Measurements from ENCODE around the gene RTN4R.

DNA sequence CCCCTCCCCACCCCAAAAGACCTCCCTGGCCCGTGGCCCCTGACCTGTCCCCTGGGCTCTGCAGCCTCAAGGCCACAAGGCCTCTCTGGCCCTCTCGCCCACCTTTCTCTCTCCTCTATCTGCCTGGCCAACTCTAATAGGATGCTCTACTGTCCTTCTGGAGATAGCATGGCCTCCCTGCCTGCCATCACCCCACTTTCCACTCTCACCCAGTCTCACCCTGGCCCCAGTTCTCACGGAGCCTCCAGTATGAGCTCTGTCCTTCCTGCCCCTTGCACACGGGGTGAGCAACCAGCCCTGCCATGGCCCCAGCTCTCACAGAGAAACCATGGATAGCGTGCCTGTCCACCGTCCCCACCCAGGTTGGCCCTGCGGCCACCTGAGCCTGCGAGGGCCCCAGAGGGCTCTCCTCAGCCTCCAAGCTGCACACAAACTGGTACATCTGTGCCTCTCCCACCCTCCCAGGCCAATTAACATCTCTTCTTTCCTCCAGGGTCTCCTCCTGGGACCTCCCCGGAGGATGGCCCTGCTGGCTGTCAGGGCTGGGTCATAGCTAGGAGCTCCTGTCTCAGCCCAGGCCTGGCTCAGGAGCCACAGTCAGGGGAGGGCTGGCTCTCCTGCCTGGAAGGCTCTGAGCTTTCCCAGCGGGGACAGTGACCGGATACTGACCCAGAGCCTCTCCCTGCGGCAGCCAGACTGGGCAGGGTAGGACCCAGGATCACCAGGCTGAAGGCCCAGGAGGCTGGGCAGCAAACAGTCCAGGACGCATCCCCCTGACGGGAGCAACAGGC, 22.3 kb downstream of the RTN4R start:
- TF ChIP-seq, protein P1, sequence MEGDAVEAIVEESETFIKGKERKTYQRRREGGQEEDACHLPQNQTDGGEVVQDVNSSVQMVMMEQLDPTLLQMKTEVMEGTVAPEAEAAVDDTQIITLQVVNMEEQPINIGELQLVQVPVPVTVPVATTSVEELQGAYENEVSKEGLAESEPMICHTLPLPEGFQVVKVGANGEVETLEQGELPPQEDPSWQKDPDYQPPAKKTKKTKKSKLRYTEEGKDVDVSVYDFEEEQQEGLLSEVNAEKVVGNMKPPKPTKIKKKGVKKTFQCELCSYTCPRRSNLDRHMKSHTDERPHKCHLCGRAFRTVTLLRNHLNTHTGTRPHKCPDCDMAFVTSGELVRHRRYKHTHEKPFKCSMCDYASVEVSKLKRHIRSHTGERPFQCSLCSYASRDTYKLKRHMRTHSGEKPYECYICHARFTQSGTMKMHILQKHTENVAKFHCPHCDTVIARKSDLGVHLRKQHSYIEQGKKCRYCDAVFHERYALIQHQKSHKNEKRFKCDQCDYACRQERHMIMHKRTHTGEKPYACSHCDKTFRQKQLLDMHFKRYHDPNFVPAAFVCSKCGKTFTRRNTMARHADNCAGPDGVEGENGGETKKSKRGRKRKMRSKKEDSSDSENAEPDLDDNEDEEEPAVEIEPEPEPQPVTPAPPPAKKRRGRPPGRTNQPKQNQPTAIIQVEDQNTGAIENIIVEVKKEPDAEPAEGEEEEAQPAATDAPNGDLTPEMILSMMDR (IDR thresholded peaks at IDR 0.05) = no peak
- TF ChIP-seq POLR2A (IDR thresholded peaks at IDR 0.05) = no peak
